SU-DHL-6 (cell line): ENCODE data around the gene GNL2.

Experiments
- EZH2phosphoT487 ChIP-seq: fragments of 200-600 bp; sonication (generic), shearing (Covaris generic); conservative IDR thresholded peaks from 2 replicates; pipeline ENCODE4 v1.6.1; 2018; ENCODE audit warnings: mild to moderate bottlenecking, antibody characterized with exemption, low read length, moderate library complexity, mixed read lengths
- TF ChIP-seq, protein P1 (sequence below): fragments of 200-600 bp; sonication (generic); IDR thresholded peaks from one replicate; pipeline ENCODE4 v1.5.1; 2017; ENCODE audit warnings: antibody characterized with exemption, mild to moderate bottlenecking, low read length, moderate library complexity; ENCODE audit not compliant: insufficient read depth, poor library complexity, severe bottlenecking

DNA sequence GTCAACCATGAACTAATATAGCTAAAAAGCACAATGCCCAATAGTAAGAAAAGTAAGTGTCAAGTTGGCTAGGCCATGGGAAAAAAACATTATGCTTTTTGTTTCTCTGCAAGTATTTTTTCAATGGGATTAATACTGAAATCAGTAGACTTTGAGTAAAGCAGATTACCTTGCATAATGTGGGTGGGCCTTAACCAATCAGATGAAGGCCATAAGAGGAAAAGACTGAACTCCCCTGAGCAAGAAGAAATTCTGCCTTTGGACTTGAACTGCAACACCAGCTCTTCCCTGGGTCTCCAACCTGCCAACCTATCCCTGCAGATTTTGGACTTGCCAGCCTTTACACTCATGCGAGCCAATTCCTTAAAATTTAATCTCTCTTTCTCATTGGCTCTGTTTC lies 45.3 kb upstream of the GNL2 start:
- TF ChIP-seq, protein P1, sequence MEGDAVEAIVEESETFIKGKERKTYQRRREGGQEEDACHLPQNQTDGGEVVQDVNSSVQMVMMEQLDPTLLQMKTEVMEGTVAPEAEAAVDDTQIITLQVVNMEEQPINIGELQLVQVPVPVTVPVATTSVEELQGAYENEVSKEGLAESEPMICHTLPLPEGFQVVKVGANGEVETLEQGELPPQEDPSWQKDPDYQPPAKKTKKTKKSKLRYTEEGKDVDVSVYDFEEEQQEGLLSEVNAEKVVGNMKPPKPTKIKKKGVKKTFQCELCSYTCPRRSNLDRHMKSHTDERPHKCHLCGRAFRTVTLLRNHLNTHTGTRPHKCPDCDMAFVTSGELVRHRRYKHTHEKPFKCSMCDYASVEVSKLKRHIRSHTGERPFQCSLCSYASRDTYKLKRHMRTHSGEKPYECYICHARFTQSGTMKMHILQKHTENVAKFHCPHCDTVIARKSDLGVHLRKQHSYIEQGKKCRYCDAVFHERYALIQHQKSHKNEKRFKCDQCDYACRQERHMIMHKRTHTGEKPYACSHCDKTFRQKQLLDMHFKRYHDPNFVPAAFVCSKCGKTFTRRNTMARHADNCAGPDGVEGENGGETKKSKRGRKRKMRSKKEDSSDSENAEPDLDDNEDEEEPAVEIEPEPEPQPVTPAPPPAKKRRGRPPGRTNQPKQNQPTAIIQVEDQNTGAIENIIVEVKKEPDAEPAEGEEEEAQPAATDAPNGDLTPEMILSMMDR: no peak
- TF ChIP-seq EZH2phosphoT487: no peak
